Measurements from ENCODE around the gene POLR2I.
"Not testable (repeated sequence)": the region's sequence is repeated elsewhere in the genome, so short reads cannot be mapped to it uniquely, and the experiment has no call there.

Gene POLR2I

GRCh38 chr19:36114721-36115452 lies at the start of gene POLR2I:
Gene POLR2I, minus strand, starts transcription at chr19:36114875. Its CDS starts 19 bp downstream, at chr19:36114856.
- no peak for FAIRE-seq

DNA sequence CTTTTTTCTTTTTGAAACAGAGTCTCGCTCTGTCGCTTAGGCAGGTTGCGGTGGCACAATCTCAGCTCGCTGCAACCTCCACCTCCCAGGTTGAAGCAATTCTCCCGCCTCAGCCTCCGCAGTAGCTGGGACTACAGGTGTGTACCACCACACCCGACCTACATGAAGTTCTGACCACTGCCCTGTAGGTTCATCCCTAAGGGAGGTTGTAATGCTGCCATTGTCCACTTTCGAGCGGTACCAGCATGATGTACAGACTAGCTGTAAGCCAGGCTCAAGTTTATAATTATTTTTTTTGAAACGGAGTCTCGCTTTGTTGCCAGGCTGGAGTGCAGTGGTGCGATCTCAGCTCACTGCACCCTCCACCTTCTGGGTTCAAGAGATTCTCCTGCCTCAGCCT lies 49.1 kb upstream of the POLR2I start:
- no peak for FAIRE-seq

- FAIRE-seq, result no peak
These were observed 46.3 kb upstream of the POLR2I start for GRCh38 chr19:36160821-36161596.

GRCh38 chr19:36153126-36153525 lies 38.5 kb upstream of the POLR2I start:
- no peak for FAIRE-seq

GRCh38 chr19:36152352-36153091 lies 37.8 kb upstream of the POLR2I start, which contains the start of gene COX7A1:
Gene COX7A1, minus strand, starts transcription at chr19:36152447. Its CDS starts 40 bp downstream, at chr19:36152407.
- no peak for FAIRE-seq

- no peak for FAIRE-seq
These were observed 37.3 kb upstream of the POLR2I start for GRCh38 chr19:36152019-36152351.

DNA sequence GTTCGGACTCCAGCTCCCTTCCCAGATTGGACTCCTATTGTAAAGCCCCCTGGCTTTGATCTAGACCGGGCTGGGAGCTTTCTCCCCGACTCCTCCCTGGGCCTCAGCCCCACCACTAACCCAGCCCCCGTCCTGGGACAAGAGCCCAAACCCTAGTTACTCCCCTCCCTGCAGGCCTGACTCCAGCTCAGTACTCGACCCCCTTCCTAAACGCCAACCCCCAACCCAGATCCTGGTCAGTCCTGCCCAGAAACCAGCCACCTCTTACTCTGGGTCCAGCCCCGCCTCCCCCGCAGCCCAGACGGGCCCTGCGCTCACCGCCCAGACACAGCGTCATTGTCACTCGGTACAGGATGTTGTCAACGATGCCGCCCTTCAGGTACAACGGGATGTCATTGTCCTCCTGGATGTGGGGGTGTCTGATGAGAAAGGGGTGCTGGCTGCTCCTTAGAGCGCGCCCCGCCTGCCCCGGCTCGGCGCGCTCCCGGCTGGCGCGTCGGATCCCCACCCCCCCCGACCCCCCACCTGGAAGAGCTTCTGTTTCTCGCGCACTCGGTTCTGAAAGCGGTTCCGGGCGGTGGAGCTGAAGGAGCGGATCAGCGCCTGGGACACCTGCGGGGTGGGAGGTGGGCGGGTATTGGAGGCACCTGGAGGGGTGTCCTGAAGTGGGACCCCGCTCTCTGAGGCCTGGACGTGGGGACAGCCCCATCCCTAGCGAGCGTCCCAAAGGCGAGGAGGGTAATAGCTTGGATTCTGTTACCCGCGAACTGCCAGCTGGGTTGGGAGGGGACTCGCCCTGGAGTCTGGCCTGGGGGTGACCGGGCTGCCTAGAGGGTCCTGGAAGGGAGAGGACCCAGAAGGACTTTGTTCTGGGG lies 36.7 kb upstream of the POLR2I start:
- FAIRE-seq, result no peak

DNA sequence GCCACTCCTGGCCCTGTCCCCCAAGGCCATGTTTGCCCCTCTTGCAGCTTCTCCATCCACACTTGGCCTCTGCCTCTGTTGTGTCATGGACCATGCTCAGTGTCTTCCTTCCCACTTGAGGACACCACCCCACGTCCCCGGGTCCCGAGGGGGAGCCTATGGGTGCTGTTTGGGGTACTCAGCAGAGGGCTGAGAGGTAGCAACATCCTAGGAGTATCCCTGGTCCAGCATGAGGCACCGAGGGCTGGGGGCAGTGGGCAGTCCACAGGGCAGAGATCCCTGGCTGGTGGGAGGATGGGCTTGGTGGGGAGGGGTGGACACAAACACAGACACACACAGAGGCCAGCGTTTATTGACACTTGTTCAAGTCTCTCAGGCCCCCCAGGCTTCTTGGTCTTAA lies 35.9 kb upstream of the POLR2I start:
- FAIRE-seq, result no peak

GRCh38 chr19:36149673-36150406 lies 35.2 kb upstream of the POLR2I start:
- no peak for FAIRE-seq

DNA sequence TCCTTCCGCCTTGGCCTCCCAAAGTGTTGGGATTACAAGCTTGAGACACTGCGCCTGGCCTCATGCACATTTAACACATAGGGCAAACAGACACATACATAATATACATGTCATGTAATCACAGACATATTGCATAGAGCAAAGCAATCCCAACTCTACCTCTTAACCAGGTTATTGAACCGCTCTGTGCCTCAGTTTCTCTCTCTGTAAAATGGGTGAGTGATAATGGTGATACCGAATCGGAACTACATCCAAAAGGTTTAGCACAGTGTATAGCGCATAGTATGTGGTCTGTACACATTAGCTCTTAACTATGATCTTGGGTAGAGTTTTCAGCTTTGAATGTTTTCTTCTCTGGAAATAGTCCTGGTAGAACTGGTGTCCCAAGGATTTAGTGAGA lies 29.9 kb upstream of the POLR2I start:
- FAIRE-seq, result no peak

GRCh38 chr19:36142496-36142895 lies 27.8 kb upstream of the POLR2I start:
- FAIRE-seq, result no peak

- FAIRE-seq, result no peak
These were observed 27.4 kb upstream of the POLR2I start for GRCh38 chr19:36142046-36142445.

DNA sequence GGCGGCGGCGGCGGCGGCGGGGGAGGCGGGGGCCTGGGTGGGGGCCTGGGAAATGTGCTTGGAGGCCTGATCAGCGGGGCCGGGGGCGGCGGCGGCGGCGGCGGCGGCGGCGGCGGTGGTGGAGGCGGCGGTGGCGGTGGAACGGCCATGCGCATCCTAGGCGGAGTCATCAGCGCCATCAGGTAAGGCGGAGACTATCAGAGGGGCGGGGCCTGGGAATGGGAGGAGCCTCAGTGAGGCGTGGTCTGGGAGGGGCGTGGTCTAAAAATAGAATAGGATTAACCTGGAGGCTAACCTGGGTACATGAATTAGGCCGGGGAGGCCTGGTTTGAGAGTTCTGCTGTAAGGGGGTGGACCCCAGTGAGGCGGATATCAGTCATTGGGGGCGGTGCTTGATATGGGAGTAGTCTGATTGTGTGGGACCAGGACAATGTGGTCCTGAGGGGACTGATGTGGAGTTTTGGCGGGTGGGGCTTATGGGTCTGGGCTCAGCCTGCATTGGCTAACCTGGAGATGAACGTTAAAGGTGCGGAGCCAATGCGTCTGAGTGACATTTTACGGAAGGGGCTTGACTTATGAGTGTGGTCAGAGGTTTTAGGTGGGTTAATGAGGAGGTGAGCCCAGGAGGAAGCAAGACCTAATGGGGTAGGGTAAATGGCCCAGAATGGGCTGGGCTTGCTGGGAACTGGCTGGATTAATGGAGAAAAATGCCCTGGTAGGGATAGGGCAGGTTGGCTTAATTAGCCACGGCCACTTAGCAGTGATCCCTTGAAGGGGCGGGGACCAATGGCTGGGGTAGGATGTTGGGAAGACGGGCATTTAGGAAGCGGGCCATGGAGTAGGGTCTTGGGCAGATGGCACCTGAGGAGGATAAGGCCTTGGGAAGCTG lies 26.6 kb upstream of the POLR2I start:
- FAIRE-seq, result no peak

DNA sequence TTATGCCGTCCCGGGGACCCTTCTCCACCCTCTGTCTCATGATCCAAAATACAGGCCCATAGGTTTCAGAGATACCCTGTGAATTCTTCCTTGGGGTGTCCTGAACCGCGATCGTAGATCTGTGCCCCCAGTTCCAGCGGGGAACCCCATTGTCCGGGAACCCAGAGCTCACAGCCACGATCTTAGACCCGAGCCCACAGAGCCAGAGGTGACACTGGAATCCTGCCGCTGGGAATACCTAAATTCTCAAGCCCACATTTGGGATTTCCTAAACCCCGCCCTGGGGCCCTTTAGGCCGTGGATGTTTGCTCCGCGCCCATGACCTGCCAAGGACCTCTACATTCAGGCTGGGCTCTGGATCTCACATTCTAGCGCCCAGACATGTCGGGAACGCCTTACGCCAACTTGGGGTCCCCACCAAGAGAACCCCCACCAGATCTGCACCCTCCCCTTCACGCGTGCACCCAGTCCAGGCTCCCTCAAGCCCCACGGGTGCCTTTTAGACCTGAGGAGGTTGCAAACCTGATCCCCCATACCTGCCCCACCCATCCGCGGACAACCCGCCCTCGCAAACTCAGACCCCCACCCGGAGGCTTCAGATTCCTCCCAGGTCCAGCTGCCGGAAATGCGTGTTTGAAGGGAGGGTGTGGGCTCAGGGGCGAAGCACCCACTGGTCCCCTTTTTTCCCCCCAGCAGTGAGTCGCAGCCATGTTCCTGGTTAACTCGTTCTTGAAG lies 25.8 kb upstream of the POLR2I start:
- no peak for FAIRE-seq

- FAIRE-seq, result no peak
These were observed 25.0 kb upstream of the POLR2I start, which contains the start of gene CAPNS1 for GRCh38 chr19:36139473-36140303. Gene CAPNS1, plus strand, starts transcription at chr19:36140066. Its CDS starts 946 bp downstream, at chr19:36141012.

DNA sequence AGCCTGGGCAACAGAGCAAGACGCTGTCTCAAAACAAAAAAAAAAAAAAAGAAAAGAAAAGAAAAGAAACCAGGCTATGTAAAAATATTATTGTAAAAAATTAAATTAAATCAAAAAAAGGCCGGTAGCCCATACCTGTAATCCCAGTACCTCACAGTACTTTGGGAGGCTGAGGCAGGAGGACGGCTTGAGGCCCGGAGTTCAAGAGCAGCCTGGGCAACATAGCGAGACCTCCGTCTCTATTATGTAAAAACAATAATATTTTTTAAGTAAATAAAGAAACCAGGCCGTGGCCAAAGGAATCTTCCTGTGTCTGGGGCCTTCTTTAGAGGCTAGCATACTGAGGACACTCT lies 24.4 kb upstream of the POLR2I start:
- FAIRE-seq, result no peak

GRCh38 chr19:36136964-36137686 lies 22.4 kb upstream of the POLR2I start:
- no peak for FAIRE-seq

GRCh38 chr19:36134867-36135266 lies 20.2 kb upstream of the POLR2I start:
- FAIRE-seq, result not testable (repeated sequence)

Measured in islet of Langerhans (tissue), 1 donor.